Sigmoid colon (tissue), 7 donors: ENCODE measurements around the gene BOD1L2. TPM values are rescaled to one million over a fixed set of nuclear protein-coding genes. Genes with fewer than 3 reads are reported as not detected.

ENCODE experiments used
- DNase-seq: peaks from one replicate; pipeline ENCODE4 v3.0.0-alpha.2; 2019
- H3K27ac ChIP-seq, 4 donors: fragments of 200-600 bp; sonication (generic); one replicate each; pipeline ENCODE4 v1.5.1; 2016 to 2019; ENCODE audit warnings: mild to moderate bottlenecking in 1 of 4
- H3K27me3 ChIP-seq, 3 donors: fragments of 200-600 bp; sonication (generic); one replicate each; pipeline ENCODE4 v1.5.1; 2019; ENCODE audit warnings: mild to moderate bottlenecking in 1 of 3
- H3K36me3 ChIP-seq, 4 donors: fragments of 200-600 bp; sonication (generic); one replicate each; pipeline ENCODE4 v1.5.1; 2016 to 2019
- H3K4me1 ChIP-seq, 4 donors: fragments of 200-600 bp; sonication (generic); one replicate each; pipeline ENCODE4 v1.5.1; 2017 to 2019
- H3K4me3 ChIP-seq, 4 donors: fragments of 200-600 bp; sonication (generic); one replicate each; pipeline ENCODE4 v1.5.1; 2017 to 2019; ENCODE audit warnings: mild to moderate bottlenecking in 2 of 4, moderate library complexity in 1 of 4
- H3K9me3 ChIP-seq, 4 donors: fragments of 200-600 bp in 3 of 4; sonication (generic) in 3 of 4; one replicate each; pipeline versions ENCODE4 v1.5.1 to v1.6.1; 2013 to 2019
- CTCF ChIP-seq, 4 experiments: fragments of 450-650 bp in 3 of 4; fragments of 200-600 bp in 1 of 4; IDR thresholded peaks; one replicate each; pipeline ENCODE4 v1.5.1; 2016 to 2019; ENCODE audit warnings: antibody characterized with exemption in 4 of 4, mild to moderate bottlenecking in 3 of 4, moderate library complexity in 2 of 4
- EP300 ChIP-seq, 4 donors: sonication (generic); formaldehyde crosslinking; IDR thresholded peaks; one replicate each; pipeline ENCODE4 v1.6.1; 2017; ENCODE audit warnings: antibody characterized with exemption in 4 of 4
- POLR2A ChIP-seq, 2 donors: fragments of 450-650 bp; IDR thresholded peaks; one replicate each; pipeline ENCODE4 v1.6.1; 2016; ENCODE audit warnings: antibody characterized with exemption in 2 of 2, mild to moderate bottlenecking in 2 of 2, moderate library complexity in 2 of 2
- POLR2AphosphoS5 ChIP-seq, 4 donors: sonication (generic); formaldehyde crosslinking; IDR thresholded peaks; one replicate each; pipeline ENCODE4 v1.6.1; 2017; ENCODE audit warnings: antibody characterized with exemption in 4 of 4
- WGBS, 2 donors: extraction: QIAGEN DNeasy Blood & Tissue Kit; methylation state at CpG; one replicate each; pipeline ENCODE4 v1.1.7; 2013; 5-methylcytosine and 5-hydroxymethylcytosine counted together
- intact Hi-C: fragments of 100-400 bp; cut with DNase I; formaldehyde crosslinking; loops from one replicate; pipeline ENCODE4 v1.15.1; 2023
- polyA plus RNA-seq, 3 donors: library from polyadenylated mRNA; stranded (reverse); fragments of 200-250 nt; gene quantifications; one replicate each; pipeline ENCODE4 v1.2.3, GENCODE V29; 2013
- total RNA-seq, 4 donors: library from RNA; depleted of rRNA; stranded (reverse); fragments of >200 nt; gene quantifications; one replicate each; pipeline ENCODE4 v1.1.0, GENCODE V29; 2016
- donor health status: healthy with polysubstance abuse.
- donor health status: Bipolar disorder and iron deficiency.
- donor health status: healthy.

Gene BOD1L2
- total and polyA plus RNA-seq, 7 donors = not detected

- H3K27me3 ChIP-seq = peaks cover 0 to 7% (median 0%) of the 10 kb centered on the region in 3 donors
- H3K4me1 ChIP-seq = peaks cover 0 to 9% (median 3%) of the 10 kb centered on the region in 4 donors
- H3K36me3 ChIP-seq = no peaks in the 10 kb centered on the region
- no peak overlapping the region for H3K4me3 ChIP-seq
- intact Hi-C loops = no loop called here
- H3K9me3 ChIP-seq = no peaks in the 10 kb centered on the region
- WGBS, 2 donors = 10 to 19% methylated on average over 1 of the region's 1 CpG
- no peak for DNase-seq
- H3K27ac ChIP-seq = no peak overlapping the region
- TF ChIP-seq EP300 (IDR thresholded peaks at IDR 0.05) = no peak
- no peak for TF ChIP-seq POLR2A (IDR thresholded peaks at IDR 0.05)
- TF ChIP-seq CTCF (IDR thresholded peaks at IDR 0.05) = no peak
- TF ChIP-seq POLR2AphosphoS5 (IDR thresholded peaks at IDR 0.05) = no peak
Observed at GRCh38 chr18:57148263-57148662, 1.4 kb downstream of the BOD1L2 start.

- H3K27me3 ChIP-seq = peaks cover 0 to 7% (median 0%) of the 10 kb centered on the region in 3 donors
- H3K36me3 ChIP-seq = no peaks in the 10 kb centered on the region
- H3K4me3 ChIP-seq = no peak overlapping the region
- no peaks in the 10 kb centered on the region for H3K9me3 ChIP-seq
- H3K27ac ChIP-seq = no peak overlapping the region
- TF ChIP-seq CTCF (IDR thresholded peaks at IDR 0.05) = no peak
- TF ChIP-seq POLR2AphosphoS5 (IDR thresholded peaks at IDR 0.05) = no peak
- TF ChIP-seq POLR2A (IDR thresholded peaks at IDR 0.05) = no peak
- no peak for TF ChIP-seq EP300 (IDR thresholded peaks at IDR 0.05)
- DNase-seq = no peak
- intact Hi-C loops = no loop called here
- H3K4me1 ChIP-seq = peaks cover 0 to 9% (median 3%) of the 10 kb centered on the region in 4 donors
- 74 to 83% methylated on average over 1 of the region's 1 CpG for WGBS, 2 donors
Observed at GRCh38 chr18:57149051-57149450, 2.2 kb downstream of the BOD1L2 start.

- WGBS, 2 donors = 43 to 76% methylated on average over 4 of the region's 4 CpGs
- peaks cover 0 to 9% (median 3%) of the 10 kb centered on the region in 4 donors for H3K4me1 ChIP-seq
- H3K9me3 ChIP-seq = no peaks in the 10 kb centered on the region
- H3K27ac ChIP-seq = no peak overlapping the region
- peaks cover 0 to 7% (median 0%) of the 10 kb centered on the region in 3 donors for H3K27me3 ChIP-seq
- H3K4me3 ChIP-seq = no peak overlapping the region
- no peaks in the 10 kb centered on the region for H3K36me3 ChIP-seq
- TF ChIP-seq EP300 (IDR thresholded peaks at IDR 0.05) = no peak
- no peak for TF ChIP-seq POLR2A (IDR thresholded peaks at IDR 0.05)
- TF ChIP-seq CTCF (IDR thresholded peaks at IDR 0.05) = no peak
- TF ChIP-seq POLR2AphosphoS5 (IDR thresholded peaks at IDR 0.05) = no peak
- DNase-seq = no peak
- intact Hi-C loops = no loop called here
Observed at GRCh38 chr18:57149531-57149930, 2.6 kb downstream of the BOD1L2 start.

- no peak for DNase-seq
- peaks cover 0 to 9% (median 3%) of the 10 kb centered on the region in 4 donors for H3K4me1 ChIP-seq
- 67 to 73% methylated on average over 7 of the region's 7 CpGs for WGBS, 2 donors
- peaks cover 0 to 7% (median 0%) of the 10 kb centered on the region in 3 donors for H3K27me3 ChIP-seq
- no peak overlapping the region for H3K4me3 ChIP-seq
- no peaks in the 10 kb centered on the region for H3K36me3 ChIP-seq
- TF ChIP-seq POLR2A (IDR thresholded peaks at IDR 0.05) (no peak), EP300 (IDR thresholded peaks at IDR 0.05) (no peak), POLR2AphosphoS5 (IDR thresholded peaks at IDR 0.05) (no peak), CTCF (IDR thresholded peaks at IDR 0.05) (no peak)
- intact Hi-C loops = no loop called here
- H3K9me3 ChIP-seq = no peaks in the 10 kb centered on the region
- H3K27ac ChIP-seq = no peak overlapping the region
Observed at GRCh38 chr18:57150081-57150480, 3.2 kb downstream of the BOD1L2 start.

GRCh38 chr18:57150828-57151227 lies 3.9 kb downstream of the BOD1L2 start:
- 2 to 10% methylated on average over 7 of the region's 7 CpGs for WGBS, 2 donors
- no peak overlapping the region for H3K4me3 ChIP-seq
- peaks cover 0 to 9% (median 3%) of the 10 kb centered on the region in 4 donors for H3K4me1 ChIP-seq
- peaks cover 0 to 7% (median 0%) of the 10 kb centered on the region in 3 donors for H3K27me3 ChIP-seq
- TF ChIP-seq POLR2A (IDR thresholded peaks at IDR 0.05) (no peak), CTCF (IDR thresholded peaks at IDR 0.05) (no peak), POLR2AphosphoS5 (IDR thresholded peaks at IDR 0.05) (no peak), EP300 (IDR thresholded peaks at IDR 0.05) (no peak)
- no peaks in the 10 kb centered on the region for H3K9me3 ChIP-seq
- intact Hi-C loops = no loop called here
- H3K27ac ChIP-seq = no peak overlapping the region
- no peaks in the 10 kb centered on the region for H3K36me3 ChIP-seq
- no peak for DNase-seq
